GM23248 (cell line): ENCODE results near the gene PNMA6F. TPM values are rescaled to one million over a fixed set of nuclear protein-coding genes. Genes with fewer than 3 reads are reported as not detected.

ENCODE experiments used
- DNase-seq: peaks from one replicate; pipeline ENCODE4 v3.0.0-alpha.2; 2015
- H2AFZ ChIP-seq: fragments of 200-600 bp; sonication (generic); 2 replicates; pipeline ENCODE4 v1.6.1; 2016; ENCODE audit warnings: antibody characterized with exemption
- H3F3A ChIP-seq: fragments of 200-600 bp; sonication (generic); 2 replicates; pipeline ENCODE4 v1.6.1; 2016; ENCODE audit warnings: mild to moderate bottlenecking, antibody characterized with exemption, mixed run types; ENCODE audit not compliant: insufficient read depth
- H3K27ac ChIP-seq: fragments of 200-600 bp; sonication (generic); 2 replicates; pipeline ENCODE4 v1.5.1; 2016; ENCODE audit warnings: mild to moderate bottlenecking
- H3K27me3 ChIP-seq: fragments of 200-600 bp; sonication (generic); replicated peaks from 2 replicates; pipeline ENCODE4 v1.6.1; 2016; ENCODE audit warnings: mild to moderate bottlenecking; ENCODE audit not compliant: insufficient read depth
- H3K36me3 ChIP-seq: fragments of 200-600 bp; sonication (generic); 2 replicates; pipeline ENCODE4 v1.6.1; 2016; ENCODE audit warnings: low read depth, mild to moderate bottlenecking
- H3K4me1 ChIP-seq: fragments of 200-600 bp; sonication (generic); 2 replicates; pipeline ENCODE4 v1.6.1; 2016; ENCODE audit warnings: mild to moderate bottlenecking; ENCODE audit not compliant: insufficient read depth
- H3K4me2 ChIP-seq: fragments of 200-600 bp; sonication (generic); one replicate; pipeline ENCODE4 v1.6.1; 2016; ENCODE audit warnings: mild to moderate bottlenecking; ENCODE audit not compliant: unreplicated experiment
- H3K4me3 ChIP-seq: fragments of 200-600 bp; sonication (generic); 2 replicates; pipeline ENCODE4 v1.5.1; 2016; ENCODE audit warnings: mild to moderate bottlenecking
- H3K79me2 ChIP-seq: fragments of 200-600 bp; sonication (generic); 2 replicates; pipeline ENCODE4 v1.6.1; 2016; ENCODE audit warnings: mild to moderate bottlenecking; ENCODE audit not compliant: insufficient read depth
- H3K9ac ChIP-seq: fragments of 200-600 bp; sonication (generic); 2 replicates; pipeline ENCODE4 v1.6.1; 2016; ENCODE audit warnings: mild to moderate bottlenecking
- H3K9me2 ChIP-seq: fragments of 200-600 bp; sonication (generic); 2 replicates; pipeline ENCODE4 v1.6.1; 2016; ENCODE audit warnings: mixed run types, mild to moderate bottlenecking, moderate library complexity; ENCODE audit not compliant: insufficient read depth
- H3K9me3 ChIP-seq: fragments of 200-600 bp; sonication (generic); one replicate; pipeline ENCODE4 v1.6.1; 2017; ENCODE audit warnings: low read depth
- H4K20me1 ChIP-seq: fragments of 200-600 bp; sonication (generic); 2 replicates; pipeline ENCODE4 v1.6.0; 2016; ENCODE audit not compliant: insufficient read depth
- EZH2 ChIP-seq: fragments of 200-600 bp; sonication (generic); IDR thresholded peaks from 2 replicates; pipeline ENCODE4 v1.6.1; 2018; ENCODE audit warnings: antibody characterized with exemption, mild to moderate bottlenecking; ENCODE audit not compliant: insufficient read depth, poor library complexity, severe bottlenecking
- EZH2phosphoT487 ChIP-seq: fragments of 200-600 bp; sonication (generic); IDR thresholded peaks from 2 replicates; pipeline ENCODE4 v1.6.1; 2018; ENCODE audit warnings: antibody characterized with exemption, moderate library complexity, mild to moderate bottlenecking, low read depth; ENCODE audit not compliant: insufficient read depth
- WGBS, 2 experiments: methylation state at CpG; one replicate each; pipeline ENCODE4 v1.1.6; 2015 to 2017; ENCODE audit warnings: low lambda C conversion rate in 2 of 2, low coverage in 1 of 2; ENCODE audit errors: missing lambda C conversion rate in 2 of 2; 5-methylcytosine and 5-hydroxymethylcytosine counted together
- in situ Hi-C: fragments of 300-500 bp; cut with MboI; formaldehyde crosslinking; loops from 2 replicates; pipeline ENCODE4 v1.15.0; 2020
- polyA plus RNA-seq: library from polyadenylated mRNA; unstranded; fragments of >200 nt; fragmentation: Nextera tagmentation; extraction: Ambion mirVana; gene quantifications from 2 replicates; pipeline ENCODE4 v1.2.1, GENCODE V29; 2016
- total RNA-seq: library from RNA; depleted of rRNA; stranded (reverse); fragments of >200 nt; shearing (Covaris generic); gene quantifications from 2 replicates; pipeline ENCODE4 v1.2.3, GENCODE V29; 2014

PNMA6F gene
- total and polyA plus RNA-seq, 2 experiments from 2014 or later, result not detected

DNA sequence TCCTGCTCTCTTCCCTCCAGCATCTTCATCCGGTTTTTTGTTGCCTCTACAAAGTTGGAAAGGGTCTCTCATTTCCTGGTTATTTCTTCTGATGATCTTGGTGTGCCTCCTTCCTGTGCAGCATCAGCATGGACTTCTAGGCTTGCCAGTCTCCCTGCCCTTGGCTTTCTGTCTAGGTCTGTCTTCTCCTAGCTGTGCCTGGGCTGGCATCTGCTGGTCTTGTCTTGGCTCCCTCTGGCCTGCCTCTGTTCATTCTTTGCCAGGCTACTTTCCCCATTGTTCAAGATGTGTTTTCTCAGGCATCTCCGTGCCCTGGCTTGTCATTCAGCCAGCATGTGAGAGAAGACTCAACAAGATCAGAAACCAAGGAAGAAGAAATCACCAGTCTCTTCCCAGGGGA lies 22.1 kb upstream of the PNMA6F start:
- no peaks in the 10 kb centered on the region for H3K27me3 ChIP-seq
- H3F3A ChIP-seq, result no peaks in the 10 kb centered on the region
- no peak overlapping the region for H2AFZ ChIP-seq
- peaks cover 12% of the 10 kb centered on the region; the same call in 1 of the 2 replicates for H3K4me1 ChIP-seq
- no peak for TF ChIP-seq EZH2
- TF ChIP-seq EZH2phosphoT487, result no peak
- in situ Hi-C loops, result no loop called here
- H3K9me3 ChIP-seq, result no peaks in the 10 kb centered on the region
- H3K79me2 ChIP-seq, result peaks cover 48% of the 10 kb centered on the region
- no peaks in the 10 kb centered on the region for H3K9me2 ChIP-seq
- H3K9ac ChIP-seq, result no peak overlapping the region
- DNase-seq, result no peak
- no peaks in the 10 kb centered on the region for H3K36me3 ChIP-seq
- H4K20me1 ChIP-seq, result no peaks in the 10 kb centered on the region
- no peak overlapping the region for H3K27ac ChIP-seq
- H3K4me2 ChIP-seq, result no peak overlapping the region
- 88 to 100% methylated on average over 2 of the region's 2 CpGs for WGBS, 2 experiments
- H3K4me3 ChIP-seq, result no peak overlapping the region

DNA sequence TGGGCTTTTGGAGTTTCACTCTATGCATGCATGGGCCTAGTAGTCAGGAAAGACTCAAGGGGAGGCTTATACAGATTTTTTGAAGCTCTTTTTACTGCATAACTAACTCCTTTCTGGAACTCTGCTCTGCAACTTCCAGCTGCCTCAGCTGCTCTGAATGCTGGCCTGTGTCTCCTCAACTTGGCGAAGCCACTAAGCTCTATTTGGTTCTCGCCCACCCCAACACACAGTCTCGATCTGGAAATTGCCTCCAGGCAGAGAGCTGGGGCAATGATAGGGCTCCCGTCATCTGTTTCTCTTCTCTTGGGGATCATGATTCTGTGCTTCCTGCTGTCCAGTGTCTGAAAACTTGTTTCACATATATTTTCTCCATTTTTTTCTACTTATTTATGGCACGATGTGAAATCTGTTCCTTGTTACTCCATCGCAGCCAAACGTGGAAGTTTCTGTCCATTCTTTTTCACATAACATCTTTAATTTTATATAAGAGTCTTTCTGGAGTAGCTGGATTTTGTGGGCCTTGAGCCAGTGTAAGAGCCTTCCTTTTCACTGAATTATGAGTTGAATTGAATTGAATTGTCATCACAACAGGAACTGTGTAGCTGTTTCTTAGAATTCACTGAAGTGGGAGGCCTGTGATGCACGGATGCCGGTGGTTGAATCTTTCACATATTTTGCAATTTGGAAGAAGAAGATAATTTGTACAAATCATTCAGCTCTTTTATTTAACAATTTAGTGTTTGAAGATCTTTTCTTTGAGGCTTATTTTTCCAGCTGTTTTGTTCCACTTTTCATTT lies 21.4 kb upstream of the PNMA6F start:
- H2AFZ ChIP-seq, result no peak overlapping the region
- H3K36me3 ChIP-seq, result no peaks in the 10 kb centered on the region
- no peaks in the 10 kb centered on the region for H3F3A ChIP-seq
- H3K27ac ChIP-seq, result no peak overlapping the region
- in situ Hi-C loops, result no loop called here
- H3K4me1 ChIP-seq, result peaks cover 12% of the 10 kb centered on the region; the same call in 1 of the 2 replicates
- H3K4me2 ChIP-seq, result no peak overlapping the region
- H3K4me3 ChIP-seq, result no peak overlapping the region
- no peaks in the 10 kb centered on the region for H3K9me3 ChIP-seq
- no peaks in the 10 kb centered on the region for H4K20me1 ChIP-seq
- H3K9me2 ChIP-seq, result no peaks in the 10 kb centered on the region
- H3K79me2 ChIP-seq, result peaks cover 52% of the 10 kb centered on the region
- no peak overlapping the region for H3K9ac ChIP-seq
- WGBS, 2 experiments, result 39 to 44% methylated on average over 8 to 9 of the region's 9 CpGs
- no peak for DNase-seq
- H3K27me3 ChIP-seq, result no peaks in the 10 kb centered on the region
- TF ChIP-seq EZH2phosphoT487, result no peak
- TF ChIP-seq EZH2, result no peak

DNA sequence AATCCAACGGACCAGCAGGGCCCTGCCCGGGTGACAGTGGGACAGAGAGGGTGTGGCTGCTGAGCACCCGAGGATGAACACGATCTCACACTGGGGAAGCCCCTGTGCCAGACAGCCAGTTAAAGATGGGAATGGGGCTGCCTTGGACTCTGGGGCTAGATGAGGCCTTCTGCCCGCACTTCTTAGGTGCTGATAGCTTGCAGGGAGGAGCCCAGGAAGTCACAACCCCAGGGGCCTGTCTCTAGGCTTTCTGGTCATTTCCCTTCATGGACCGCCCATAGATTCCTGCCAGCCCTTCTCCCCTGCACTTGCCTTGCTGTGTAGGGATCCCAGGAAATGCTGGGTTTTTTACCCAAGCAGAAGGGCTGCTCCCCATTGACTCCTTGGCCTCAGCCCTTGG lies 18.5 kb upstream of the PNMA6F start:
- H3K9me2 ChIP-seq, result no peaks in the 10 kb centered on the region
- no peak overlapping the region for H3K9ac ChIP-seq
- H3K27ac ChIP-seq, result no peak overlapping the region
- TF ChIP-seq EZH2 (no peak), EZH2phosphoT487 (no peak)
- H3K27me3 ChIP-seq, result no peaks in the 10 kb centered on the region
- in situ Hi-C loops, result no loop called here
- H3K79me2 ChIP-seq, result peaks cover 81% of the 10 kb centered on the region
- H3K4me2 ChIP-seq, result no peak overlapping the region
- no peak overlapping the region for H2AFZ ChIP-seq
- no peaks in the 10 kb centered on the region for H3K9me3 ChIP-seq
- DNase-seq, result no peak
- WGBS, 2 experiments, result 68 to 76% methylated on average over 6 of the region's 6 CpGs
- H3K4me3 ChIP-seq, result no peak overlapping the region
- peaks cover 12% of the 10 kb centered on the region; the same call in 1 of the 2 replicates for H3K4me1 ChIP-seq
- no peaks in the 10 kb centered on the region for H3K36me3 ChIP-seq
- no peaks in the 10 kb centered on the region for H4K20me1 ChIP-seq
- no peaks in the 10 kb centered on the region for H3F3A ChIP-seq

DNA sequence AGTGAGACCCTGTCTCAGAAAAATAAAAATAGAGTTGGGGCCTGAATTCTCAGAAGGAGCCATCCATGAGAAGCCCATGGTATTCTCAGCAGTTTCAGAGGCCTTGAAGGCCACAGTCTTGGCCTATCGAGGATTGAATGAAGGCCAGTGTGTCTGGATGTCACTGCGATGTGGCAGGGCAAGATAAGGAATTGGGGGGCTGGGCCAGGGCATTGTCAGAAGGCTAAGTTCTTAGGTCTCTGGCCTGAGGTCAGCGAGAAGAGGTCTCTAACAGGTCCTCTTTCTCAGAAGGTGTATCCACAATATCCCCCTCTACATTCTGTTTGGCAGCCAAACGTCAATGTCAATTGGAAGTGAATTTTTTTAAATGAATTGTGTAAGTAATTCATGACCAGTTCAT lies 18.1 kb upstream of the PNMA6F start:
- H2AFZ ChIP-seq, result no peak overlapping the region
- no peaks in the 10 kb centered on the region for H3K9me3 ChIP-seq
- in situ Hi-C loops, result no loop called here
- DNase-seq, result no peak
- H3K4me3 ChIP-seq, result no peak overlapping the region
- peaks cover 12% of the 10 kb centered on the region; the same call in 1 of the 2 replicates for H3K4me1 ChIP-seq
- H3K27me3 ChIP-seq, result no peaks in the 10 kb centered on the region
- H3F3A ChIP-seq, result no peaks in the 10 kb centered on the region
- peaks cover 85% of the 10 kb centered on the region for H3K79me2 ChIP-seq
- 97 to 100% methylated on average over 4 of the region's 4 CpGs for WGBS, 2 experiments
- no peak overlapping the region for H3K4me2 ChIP-seq
- TF ChIP-seq EZH2 (no peak), EZH2phosphoT487 (no peak)
- no peak overlapping the region for H3K27ac ChIP-seq
- no peak overlapping the region for H3K9ac ChIP-seq
- H4K20me1 ChIP-seq, result no peaks in the 10 kb centered on the region
- no peaks in the 10 kb centered on the region for H3K9me2 ChIP-seq
- no peaks in the 10 kb centered on the region for H3K36me3 ChIP-seq
